Thoracic aorta (tissue), 2 donors: ENCODE data around the gene RPS28. TPM values are rescaled to one million over a fixed set of nuclear protein-coding genes. Genes with fewer than 3 reads are reported as not detected.
"Not testable (repeated sequence)": the region's sequence is repeated elsewhere in the genome, so short reads cannot be mapped to it uniquely, and the experiment has no call there.

Experiments used
- ATAC-seq: fragments of 150-250 bp; one replicate; pipeline ENCODE4 v1.8.0; 2017; ENCODE audit warnings: low read depth; ENCODE audit not compliant: insufficient number of reproducible peaks, low FRiP score
- DNase-seq: peaks from one replicate; pipeline ENCODE4 v3.0.0-alpha.2; 2020; ENCODE audit warnings: low spot score
- H3K27ac ChIP-seq, 2 donors: fragments of 200-600 bp; sonication (generic); 1 replicate in 1 of 2; 2 replicates in 1 of 2; pipeline ENCODE4 v1.5.1; 2016; ENCODE audit warnings: mild to moderate bottlenecking in 2 of 2, moderate library complexity in 2 of 2
- H3K27me3 ChIP-seq: fragments of 200-600 bp; sonication (generic); replicated peaks from 2 replicates; pipeline ENCODE4 v1.6.0; 2016; ENCODE audit warnings: mild to moderate bottlenecking; ENCODE audit not compliant: insufficient read depth
- H3K36me3 ChIP-seq: fragments of 200-600 bp; sonication (generic); one replicate; pipeline ENCODE4 v1.5.1; 2016
- H3K4me1 ChIP-seq, 2 donors: fragments of 200-600 bp; sonication (generic); 1 replicate in 1 of 2; 2 replicates in 1 of 2; pipeline versions ENCODE4 v1.5.1 to v1.6.0; 2016; ENCODE audit warnings: low read depth in 2 of 2, mild to moderate bottlenecking in 1 of 2; ENCODE audit not compliant: control insufficient read depth in 1 of 2
- H3K4me3 ChIP-seq: fragments of 200-600 bp; sonication (generic); 2 replicates; pipeline ENCODE4 v1.5.1; 2016; ENCODE audit warnings: mild to moderate bottlenecking
- H3K9me3 ChIP-seq: fragments of 200-600 bp; sonication (generic); 2 replicates; pipeline ENCODE4 v1.5.1; 2016
- CTCF ChIP-seq: fragments of 200-600 bp; sonication (generic); IDR thresholded peaks from one replicate; pipeline ENCODE4 v1.5.1; 2019; ENCODE audit warnings: antibody characterized with exemption
- total RNA-seq, 2 donors: library from RNA; depleted of rRNA; stranded (reverse); fragments of >200 nt; gene quantifications; one replicate each; pipeline versions ENCODE4 v1.1.0 to v1.2.3, GENCODE V29; 2016

RPS28 gene
- total RNA-seq, 2 donors from 2014 or later: 146 to 179 TPM

- peaks cover 14 to 27% of the 10 kb centered on the region in 2 donors for H3K4me1 ChIP-seq
- no peak overlapping the region for H3K27ac ChIP-seq
- ATAC-seq (no peak), DNase-seq (no peak)
- peaks cover 15% of the 10 kb centered on the region for H3K36me3 ChIP-seq
- TF ChIP-seq CTCF: no peak
- H3K27me3 ChIP-seq: no peaks in the 10 kb centered on the region
- H3K9me3 ChIP-seq: no peaks in the 10 kb centered on the region
- H3K4me3 ChIP-seq: peak overlapping the region; percentile 82
Measured at GRCh38 chr19:8308891-8309291, 12.4 kb upstream of the RPS28 start.

- H3K9me3 ChIP-seq: no peaks in the 10 kb centered on the region
- DNase-seq (no peak), ATAC-seq (no peak)
- TF ChIP-seq CTCF: no peak
- H3K4me1 ChIP-seq: peaks cover 14 to 27% of the 10 kb centered on the region in 2 donors
- H3K27ac ChIP-seq: no peak overlapping the region
- H3K27me3 ChIP-seq: no peaks in the 10 kb centered on the region
- peaks cover 27% of the 10 kb centered on the region for H3K36me3 ChIP-seq
- no peak overlapping the region for H3K4me3 ChIP-seq
Measured at GRCh38 chr19:8310342-8311055, 10.8 kb upstream of the RPS28 start.

DNA sequence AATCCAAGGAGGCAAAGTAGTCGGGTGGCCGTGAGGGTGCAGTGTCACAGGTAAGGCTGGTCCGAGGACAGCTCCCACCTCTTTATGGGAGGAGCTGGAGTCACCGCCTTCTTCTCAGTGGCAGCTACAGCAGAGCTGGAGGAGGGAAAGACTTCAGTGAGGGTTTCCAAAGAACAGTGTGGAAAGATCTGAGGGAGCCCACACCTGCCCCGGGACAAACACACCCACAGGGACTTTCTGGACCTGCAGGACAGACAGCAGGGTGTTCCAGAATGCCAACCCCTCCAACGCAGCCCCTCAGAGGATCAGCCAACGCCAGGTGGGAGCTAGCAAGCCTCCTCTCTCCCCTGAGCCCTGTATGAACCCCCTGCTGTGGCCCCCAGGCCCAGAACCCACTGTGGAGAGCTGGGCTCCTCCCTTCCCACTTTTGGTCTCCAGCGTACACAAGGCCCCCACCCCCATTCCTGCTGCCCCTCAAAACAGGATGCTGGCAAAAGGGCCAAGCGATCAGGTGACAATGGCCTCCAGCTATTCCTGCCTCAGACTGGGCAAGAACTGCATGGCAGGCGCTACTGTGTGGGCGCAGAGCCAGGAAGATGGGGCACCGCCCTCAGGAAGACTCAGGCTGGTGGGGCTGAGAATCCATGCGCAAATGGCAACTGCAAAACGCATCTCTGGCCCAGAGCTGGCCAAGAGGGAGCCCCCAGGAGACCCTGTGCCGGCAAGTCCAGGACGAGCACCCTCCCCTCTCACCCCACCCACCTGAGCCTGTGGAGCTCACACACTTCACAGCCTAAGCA, 9.6 kb upstream of the RPS28 start:
- ATAC-seq (no peak), DNase-seq (no peak)
- TF ChIP-seq CTCF: no peak
- H3K9me3 ChIP-seq: no peaks in the 10 kb centered on the region
- H3K4me1 ChIP-seq: peaks cover 14 to 24% of the 10 kb centered on the region in 2 donors
- H3K4me3 ChIP-seq: no peak overlapping the region
- no peak overlapping the region for H3K27ac ChIP-seq
- no peaks in the 10 kb centered on the region for H3K27me3 ChIP-seq
- H3K36me3 ChIP-seq: peaks cover 34% of the 10 kb centered on the region

- peaks cover 34% of the 10 kb centered on the region for H3K36me3 ChIP-seq
- H3K4me3 ChIP-seq, H3K27ac ChIP-seq, H3K9me3 ChIP-seq, ATAC-seq, H3K4me1 ChIP-seq, DNase-seq, H3K27me3 ChIP-seq: not testable (repeated sequence)
Measured at GRCh38 chr19:8314981-8315640, 6.2 kb upstream of the RPS28 start.

DNA sequence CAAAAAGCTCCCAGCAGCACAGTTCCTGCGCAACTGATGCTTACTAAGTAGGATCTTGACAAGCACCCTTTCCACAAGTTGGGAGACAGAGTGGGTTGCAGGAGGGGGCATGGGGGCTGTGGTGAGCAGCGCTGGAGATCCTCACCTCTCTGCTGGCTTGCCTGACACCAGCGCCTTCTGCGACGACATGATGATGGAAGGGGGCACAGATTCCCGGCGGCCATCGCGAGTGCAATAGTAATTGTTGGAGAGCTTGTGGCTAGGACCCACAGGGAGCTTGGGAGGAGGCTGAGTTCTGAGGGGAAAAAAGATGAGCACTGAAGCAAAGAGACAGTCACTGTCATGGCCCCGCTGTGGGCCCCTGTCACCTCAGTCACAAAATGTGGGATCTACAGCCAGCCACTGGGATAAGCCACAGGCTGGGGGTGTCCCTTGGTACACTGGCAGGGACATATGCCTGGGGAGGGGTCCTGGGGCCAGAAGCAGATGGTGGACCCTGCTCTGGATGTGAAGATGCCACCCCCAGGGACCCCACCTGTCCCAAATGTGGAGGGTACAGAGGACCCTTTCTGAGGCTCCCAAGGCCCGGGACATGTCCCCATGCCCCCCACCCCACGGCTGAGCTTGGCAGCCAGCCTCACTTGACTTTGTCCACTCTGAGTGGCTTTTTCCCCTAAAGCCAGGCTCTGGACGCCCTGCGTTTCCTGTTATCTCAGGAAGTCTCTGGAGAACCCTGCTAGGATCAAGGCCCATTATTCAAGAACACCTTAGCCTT, 4.8 kb upstream of the RPS28 start:
- Histone ChIP-seq H3K4me3 (no peak overlapping the region), H3K27me3 (no peaks in the 10 kb centered on the region), H3K9me3 (no peaks in the 10 kb centered on the region), H3K36me3 (peaks cover 23% of the 10 kb centered on the region), H3K4me1 (peaks cover 9 to 12% of the 10 kb centered on the region in 2 donors), H3K27ac (no peak overlapping the region)
- no peak for TF ChIP-seq CTCF
- DNase-seq (no peak), ATAC-seq (no peak)

DNA sequence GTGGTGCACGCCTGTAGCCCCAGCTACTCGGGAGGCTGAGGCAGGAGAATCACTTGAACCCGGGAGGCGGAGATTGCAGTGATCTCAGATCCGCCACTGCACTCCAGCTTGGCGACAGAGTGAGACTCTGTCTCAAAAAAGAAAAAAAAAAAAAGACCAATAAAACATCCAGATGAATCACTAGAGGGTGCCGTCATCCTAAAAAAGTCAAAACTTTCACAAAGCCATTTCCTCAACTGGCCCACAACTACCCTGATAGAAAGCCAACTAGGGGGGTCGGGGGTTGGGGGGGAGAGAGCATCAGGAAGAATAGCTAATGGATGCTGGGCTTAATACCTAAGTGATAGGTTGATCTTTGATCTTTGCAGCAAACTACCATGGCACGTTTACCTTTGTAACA, 2.5 kb upstream of the RPS28 start:
- H3K27ac ChIP-seq, DNase-seq, H3K27me3 ChIP-seq, H3K4me3 ChIP-seq, H3K9me3 ChIP-seq, ATAC-seq: not testable (repeated sequence)
- Histone ChIP-seq H3K4me1 (peaks cover 22 to 26% of the 10 kb centered on the region in 2 donors), H3K36me3 (peaks cover 31% of the 10 kb centered on the region)
